Measurements from ENCODE around the gene MSANTD1. TPM values are rescaled to one million over a fixed set of nuclear protein-coding genes. Genes with fewer than 3 reads are reported as not detected.
A peak's percentile ranks its signal among the peaks of the same experiment; 100 is the strongest.

Gene MSANTD1
- total RNA-seq, 2 donors from 2014 or later = 2.6 to 3.6 TPM

GRCh38 chr4:3237266-3237665 lies 11.7 kb upstream of the MSANTD1 start:
- peaks cover 14 to 23% of the 10 kb centered on the region in 2 donors for H3K36me3 ChIP-seq (replicated peaks in 1 of 2; ENCODE audit: insufficient read depth in 1 of 2, low read depth in 2 of 2)
- no peaks in the 10 kb centered on the region for H3K9me3 ChIP-seq
- WGBS, 2 donors = 94 to 96% methylated on average over 10 to 19 of the region's 19 CpGs
- no peaks in the 10 kb centered on the region for H3K27me3 ChIP-seq
- TF ChIP-seq POLR2A (IDR thresholded peaks at IDR 0.05) (no peak), CTCF (IDR thresholded peaks at IDR 0.05) (no peak)
- H3K4me1 ChIP-seq = peaks cover 68% of the 10 kb centered on the region
- no peak for ATAC-seq
- intact Hi-C loops (cut with DNase I) = no loop called here
- no peak for DNase-seq
- no peak overlapping the region for H3K4me3 ChIP-seq
- H3K27ac ChIP-seq = no peak overlapping the region

GRCh38 chr4:3237712-3238560 lies 11.0 kb upstream of the MSANTD1 start:
- Histone ChIP-seq H3K9me3 (no peaks in the 10 kb centered on the region), H3K27ac (peak overlapping the region; percentile 11 to 76 (median 52)), H3K4me1 (peaks cover 62% of the 10 kb centered on the region), H3K4me3 (no peak overlapping the region), H3K36me3 (replicated peaks in 1 of 2; ENCODE audit: insufficient read depth in 1 of 2, low read depth in 2 of 2) (peaks cover 8 to 19% of the 10 kb centered on the region in 2 donors), H3K27me3 (no peaks in the 10 kb centered on the region)
- no peak for TF ChIP-seq CTCF (IDR thresholded peaks at IDR 0.05)
- TF ChIP-seq POLR2A (IDR thresholded peaks at IDR 0.05) = no peak
- 72 to 77% methylated on average over 25 to 26 of the region's 26 CpGs for WGBS, 2 donors
- intact Hi-C loops (cut with DNase I) = no loop called here
- DNase-seq = no peak
- ATAC-seq = no peak

GRCh38 chr4:3238721-3239120 lies 10.2 kb upstream of the MSANTD1 start:
- WGBS, 2 donors = 36 to 43% methylated on average over 7 to 18 of the region's 18 CpGs
- ATAC-seq = no peak
- peaks cover 3 to 14% of the 10 kb centered on the region in 2 donors for H3K36me3 ChIP-seq (replicated peaks in 1 of 2; ENCODE audit: insufficient read depth in 1 of 2, low read depth in 2 of 2)

GRCh38 chr4:3239303-3239702 lies 9.7 kb upstream of the MSANTD1 start:
- H3K27me3 ChIP-seq = no peaks in the 10 kb centered on the region
- peak; percentile 53 to 69 (median 60) for DNase-seq
- no peak overlapping the region for H3K4me3 ChIP-seq
- ATAC-seq = peak; percentile 45
- intact Hi-C loops (cut with DNase I) = no loop called here
- H3K27ac ChIP-seq = peak overlapping the region; percentile 62 to 76 (median 68)
- WGBS, 2 donors = 26 to 53% methylated on average over 5 to 11 of the region's 11 CpGs
- peaks cover 50% of the 10 kb centered on the region for H3K4me1 ChIP-seq
- no peak for TF ChIP-seq POLR2A (IDR thresholded peaks at IDR 0.05)
- no peak for TF ChIP-seq CTCF (IDR thresholded peaks at IDR 0.05)
- peaks cover 3 to 14% of the 10 kb centered on the region in 2 donors for H3K36me3 ChIP-seq (replicated peaks in 1 of 2; ENCODE audit: insufficient read depth in 1 of 2, low read depth in 2 of 2)
- no peaks in the 10 kb centered on the region for H3K9me3 ChIP-seq

More at GRCh38 chr4:3238721-3239120, 10.2 kb upstream of the MSANTD1 start:
- intact Hi-C loops (cut with DNase I) = no loop called here
- peaks cover 54% of the 10 kb centered on the region for H3K4me1 ChIP-seq
- TF ChIP-seq CTCF (IDR thresholded peaks at IDR 0.05) = no peak
- no peak for TF ChIP-seq POLR2A (IDR thresholded peaks at IDR 0.05)
- H3K27me3 ChIP-seq = no peaks in the 10 kb centered on the region
- H3K9me3 ChIP-seq = no peaks in the 10 kb centered on the region
- peak overlapping the region; percentile 62 to 76 (median 68) for H3K27ac ChIP-seq
- peak in 3 of 4 donors; percentile 43 to 59 (median 56) for DNase-seq
- H3K4me3 ChIP-seq = no peak overlapping the region
